ENCODE measurements around the gene RAB27B. TPM values are rescaled to one million over a fixed set of nuclear protein-coding genes. Genes with fewer than 3 reads are reported as not detected.
"Not testable (repeated sequence)": the region's sequence is repeated elsewhere in the genome, so short reads cannot be mapped to it uniquely, and the experiment has no call there.

The RAB27B gene
- total RNA-seq, 1 donor from 2014 or later, result 0.44 TPM

DNA sequence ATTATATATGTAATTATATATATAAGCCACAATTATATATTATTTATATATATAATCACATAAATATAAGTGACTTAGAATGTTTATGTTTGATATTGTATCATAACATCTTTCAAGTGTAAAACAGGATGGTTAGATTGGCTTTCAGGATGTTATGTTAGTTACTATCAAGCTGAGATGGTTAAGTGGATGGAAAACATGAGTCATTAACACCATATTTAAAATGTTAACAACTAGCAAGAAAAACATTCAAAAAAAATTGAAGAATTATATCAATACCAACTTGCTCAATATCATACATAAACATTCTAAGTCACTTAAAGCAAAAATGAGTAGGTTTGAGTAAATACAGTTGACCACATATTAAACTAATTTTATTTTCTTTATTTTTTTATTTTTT is 21.8 kb upstream of the RAB27B start:
- TF ChIP-seq, protein P1, sequence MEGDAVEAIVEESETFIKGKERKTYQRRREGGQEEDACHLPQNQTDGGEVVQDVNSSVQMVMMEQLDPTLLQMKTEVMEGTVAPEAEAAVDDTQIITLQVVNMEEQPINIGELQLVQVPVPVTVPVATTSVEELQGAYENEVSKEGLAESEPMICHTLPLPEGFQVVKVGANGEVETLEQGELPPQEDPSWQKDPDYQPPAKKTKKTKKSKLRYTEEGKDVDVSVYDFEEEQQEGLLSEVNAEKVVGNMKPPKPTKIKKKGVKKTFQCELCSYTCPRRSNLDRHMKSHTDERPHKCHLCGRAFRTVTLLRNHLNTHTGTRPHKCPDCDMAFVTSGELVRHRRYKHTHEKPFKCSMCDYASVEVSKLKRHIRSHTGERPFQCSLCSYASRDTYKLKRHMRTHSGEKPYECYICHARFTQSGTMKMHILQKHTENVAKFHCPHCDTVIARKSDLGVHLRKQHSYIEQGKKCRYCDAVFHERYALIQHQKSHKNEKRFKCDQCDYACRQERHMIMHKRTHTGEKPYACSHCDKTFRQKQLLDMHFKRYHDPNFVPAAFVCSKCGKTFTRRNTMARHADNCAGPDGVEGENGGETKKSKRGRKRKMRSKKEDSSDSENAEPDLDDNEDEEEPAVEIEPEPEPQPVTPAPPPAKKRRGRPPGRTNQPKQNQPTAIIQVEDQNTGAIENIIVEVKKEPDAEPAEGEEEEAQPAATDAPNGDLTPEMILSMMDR (conservative IDR thresholded peaks at IDR 0.05), result no peak
- H3K27ac Mint-ChIP-seq (ENCODE audit: unreplicated experiment), result no peak overlapping the region
- no peaks in the 10 kb centered on the region for H3K36me3 Mint-ChIP-seq (ENCODE audit: low read depth)
- no peaks in the 10 kb centered on the region for H3K4me1 Mint-ChIP-seq
- H3K4me3 Mint-ChIP-seq, result no peak overlapping the region
- H3K9me3 Mint-ChIP-seq, result no peaks in the 10 kb centered on the region
- no peak for DNase-seq (ENCODE audit: low read depth, low spot score)
- peaks cover 3% of the 10 kb centered on the region for H3K27me3 Mint-ChIP-seq (ENCODE audit: low read depth)

DNA sequence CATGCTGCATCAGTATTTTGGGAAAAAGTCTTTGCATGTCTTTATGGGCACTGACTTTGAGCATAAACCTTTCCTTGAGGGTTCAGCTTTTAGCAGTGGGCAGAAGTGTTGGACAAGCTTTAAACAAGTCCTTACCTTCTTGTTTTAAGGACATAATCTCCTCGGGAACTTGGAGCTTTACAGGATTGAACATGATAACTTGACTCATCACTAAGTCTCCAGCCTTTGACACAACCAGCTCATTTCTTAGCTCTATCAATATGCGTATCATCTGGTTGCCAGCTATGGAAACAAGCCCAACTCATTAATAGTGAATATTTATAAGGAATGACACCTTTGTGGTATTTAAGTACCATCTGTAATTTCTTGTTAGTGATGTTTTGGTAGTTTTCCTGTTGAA is 21.0 kb upstream of the RAB27B start:
- TF ChIP-seq, protein P1 (conservative IDR thresholded peaks at IDR 0.05), result no peak
- H3K36me3 Mint-ChIP-seq (ENCODE audit: low read depth), result no peaks in the 10 kb centered on the region
- H3K27me3 Mint-ChIP-seq (ENCODE audit: low read depth), result peaks cover 3% of the 10 kb centered on the region
- no peaks in the 10 kb centered on the region for H3K4me1 Mint-ChIP-seq
- H3K9me3 Mint-ChIP-seq, result no peaks in the 10 kb centered on the region
- no peak for DNase-seq (ENCODE audit: low read depth, low spot score)
- no peak overlapping the region for H3K4me3 Mint-ChIP-seq
- H3K27ac Mint-ChIP-seq (ENCODE audit: unreplicated experiment), result no peak overlapping the region

DNA sequence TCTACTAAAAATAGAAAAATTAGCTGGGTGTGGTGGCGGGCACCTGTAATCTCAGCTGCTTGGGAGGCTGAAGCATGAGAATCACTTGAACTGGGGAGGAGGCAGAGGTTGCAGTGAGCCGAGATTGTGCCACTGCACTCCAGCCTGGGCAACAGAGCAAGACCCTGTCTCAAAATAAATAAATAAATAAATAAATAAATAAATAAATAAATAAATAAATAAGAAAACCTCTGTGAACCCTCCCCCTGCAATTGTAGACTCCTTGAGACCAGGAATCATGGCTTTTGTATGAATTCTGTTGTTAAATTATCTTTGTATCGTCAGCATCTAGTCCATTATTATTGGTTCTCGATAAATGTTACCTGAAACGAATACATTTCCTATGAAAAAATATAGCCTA is 17.6 kb upstream of the RAB27B start:
- not testable (repeated sequence) for H3K4me3 Mint-ChIP-seq; DNase-seq (ENCODE audit: low read depth, low spot score); H3K4me1 Mint-ChIP-seq; H3K27ac Mint-ChIP-seq (ENCODE audit: unreplicated experiment); H3K9me3 Mint-ChIP-seq; H3K27me3 Mint-ChIP-seq (ENCODE audit: low read depth); H3K36me3 Mint-ChIP-seq (ENCODE audit: low read depth)

DNA sequence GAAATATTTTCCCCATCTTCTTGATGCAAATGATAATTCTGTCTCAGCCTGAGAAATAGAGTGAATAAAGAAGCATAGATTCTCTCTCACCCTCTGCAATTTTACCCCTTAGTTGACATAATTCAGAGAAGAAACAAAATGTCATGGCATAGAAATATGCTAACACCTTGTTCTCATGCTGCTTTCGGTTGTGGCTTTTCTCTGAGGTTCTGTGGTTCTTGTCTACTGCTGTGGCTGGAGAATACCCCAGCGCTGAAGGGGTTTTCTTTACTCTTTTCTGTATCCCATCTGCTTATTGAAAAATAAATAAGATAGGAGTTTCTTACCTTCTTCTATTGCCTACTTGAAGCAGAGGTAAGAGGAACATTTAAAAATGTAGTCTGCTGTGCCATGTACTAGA is 15.4 kb upstream of the RAB27B start:
- Mint-ChIP-seq H3K27ac (ENCODE audit: unreplicated experiment) (no peak overlapping the region), H3K4me1 (peaks cover 9% of the 10 kb centered on the region)
- TF ChIP-seq, protein P1 (conservative IDR thresholded peaks at IDR 0.05), result no peak

DNA sequence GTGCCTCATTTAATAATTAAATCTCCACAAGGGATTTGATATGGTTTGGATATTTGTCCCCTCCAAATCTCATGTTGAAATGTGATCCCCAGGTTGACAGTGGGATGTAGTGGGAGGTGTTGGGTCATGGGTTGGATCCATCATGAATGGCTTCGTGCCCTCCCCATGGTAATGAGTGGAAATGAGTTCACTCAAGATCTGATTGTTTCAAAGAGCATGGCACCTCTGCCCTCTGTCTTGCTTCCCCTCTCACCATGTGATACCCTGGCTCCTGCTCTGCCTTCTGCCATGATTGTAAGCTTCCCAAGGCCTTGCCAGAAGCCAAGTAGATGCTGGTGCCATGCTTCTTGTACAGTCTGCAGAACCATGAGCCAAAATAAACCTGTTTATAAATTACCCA is 15.0 kb upstream of the RAB27B start:
- no peaks in the 10 kb centered on the region for H3K9me3 Mint-ChIP-seq
- H3K4me1 Mint-ChIP-seq, result peaks cover 9% of the 10 kb centered on the region
- no peaks in the 10 kb centered on the region for H3K27me3 Mint-ChIP-seq (ENCODE audit: low read depth)
- TF ChIP-seq, protein P1 (conservative IDR thresholded peaks at IDR 0.05), result no peak
- no peak overlapping the region for H3K27ac Mint-ChIP-seq (ENCODE audit: unreplicated experiment)
- DNase-seq (ENCODE audit: low read depth, low spot score), result no peak
- H3K36me3 Mint-ChIP-seq (ENCODE audit: low read depth), result no peaks in the 10 kb centered on the region
- H3K4me3 Mint-ChIP-seq, result no peak overlapping the region

More for the DNA sequence above, 15.4 kb upstream of the RAB27B start:
- H3K4me3 Mint-ChIP-seq, result no peak overlapping the region
- no peaks in the 10 kb centered on the region for H3K36me3 Mint-ChIP-seq (ENCODE audit: low read depth)
- H3K27me3 Mint-ChIP-seq (ENCODE audit: low read depth), result no peaks in the 10 kb centered on the region
- H3K9me3 Mint-ChIP-seq, result no peaks in the 10 kb centered on the region
- DNase-seq (ENCODE audit: low read depth, low spot score), result no peak

DNA sequence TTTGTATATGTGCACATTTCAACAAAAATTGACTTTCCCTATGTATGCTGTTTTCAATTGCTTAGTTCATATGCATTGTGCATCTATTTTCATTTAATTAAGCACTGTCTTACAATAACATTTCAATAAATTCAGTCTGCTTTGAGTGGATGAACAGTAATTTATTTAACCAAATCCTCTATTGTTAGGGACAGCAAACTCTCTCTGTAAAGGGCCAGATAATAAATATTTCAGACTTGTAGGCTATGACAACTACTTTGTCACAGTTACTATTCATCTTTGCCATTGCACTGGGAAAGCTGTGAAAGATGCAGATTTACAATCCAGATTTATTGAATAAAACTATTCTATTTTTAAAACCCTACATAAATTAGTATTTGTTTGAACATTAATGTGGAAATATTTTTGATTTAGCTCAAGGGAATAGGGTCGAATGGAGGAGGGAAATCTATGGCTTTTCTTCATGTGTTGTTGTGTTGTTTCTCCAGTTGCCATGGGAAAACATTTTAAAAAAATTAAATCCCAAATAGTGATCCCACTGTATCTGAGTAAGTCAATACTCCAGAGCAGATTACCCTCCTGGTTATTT is 14.2 kb upstream of the RAB27B start:
- H3K9me3 Mint-ChIP-seq, result no peaks in the 10 kb centered on the region
- no peaks in the 10 kb centered on the region for H3K27me3 Mint-ChIP-seq (ENCODE audit: low read depth)
- no peak overlapping the region for H3K4me3 Mint-ChIP-seq
- peaks cover 9% of the 10 kb centered on the region for H3K4me1 Mint-ChIP-seq
- H3K27ac Mint-ChIP-seq (ENCODE audit: unreplicated experiment), result no peak overlapping the region
- DNase-seq (ENCODE audit: low read depth, low spot score), result no peak
- TF ChIP-seq, protein P1 (conservative IDR thresholded peaks at IDR 0.05), result no peak
- H3K36me3 Mint-ChIP-seq (ENCODE audit: low read depth), result no peaks in the 10 kb centered on the region

Data from neural crest cell (in vitro differentiated cells).